Calu3 (cell line): Measurements from ENCODE around the gene PLEKHG2. TPM values are rescaled to one million over a fixed set of nuclear protein-coding genes. Genes with fewer than 3 reads are reported as not detected.

ENCODE experiments used
- BruUV-seq: library from RNA; stranded (reverse); fragments of 400-500 nt; replicated peaks from 2 replicates; lab custom pipeline; 2021; lab: Mats Ljungman, UMichigan
- CTCF ChIA-PET: fragments of 300-600 bp; sonication (Branson Sonifier 250); formaldehyde crosslinking; loops from one replicate; lab custom pipeline; 2022; ENCODE audit warnings: antibody characterized with exemption; lab: Charles Lee
- DNase-seq: peaks from one replicate; pipeline ENCODE4 v3.0.0; 2022
- H3K27ac Mint-ChIP-seq: one replicate; pipeline ENCODE4 v1.8.0; 2022; ENCODE audit warnings: mixed read lengths; ENCODE audit not compliant: unreplicated experiment
- H3K27me3 Mint-ChIP-seq: one replicate; pipeline ENCODE4 v1.8.0; 2022; ENCODE audit warnings: mixed read lengths; ENCODE audit not compliant: unreplicated experiment
- H3K36me3 Mint-ChIP-seq: one replicate; pipeline ENCODE4 v1.8.0; 2022; ENCODE audit warnings: mild to moderate bottlenecking, moderate library complexity, mixed read lengths; ENCODE audit not compliant: insufficient read depth, unreplicated experiment
- H3K4me1 Mint-ChIP-seq: one replicate; pipeline ENCODE4 v1.8.0; 2022; ENCODE audit warnings: mild to moderate bottlenecking, low read depth, mixed read lengths; ENCODE audit not compliant: unreplicated experiment
- H3K4me3 Mint-ChIP-seq: one replicate; pipeline ENCODE4 v1.8.0; 2022; ENCODE audit warnings: mild to moderate bottlenecking, low read depth, moderate library complexity, mixed read lengths; ENCODE audit not compliant: unreplicated experiment
- H3K9me3 Mint-ChIP-seq: one replicate; pipeline ENCODE4 v1.8.0; 2022; ENCODE audit warnings: low read depth, mixed read lengths; ENCODE audit not compliant: unreplicated experiment
- CTCF ChIP-seq: fragments of 200-600 bp; IDR thresholded peaks from one replicate; pipeline ENCODE4 v1.8.0; 2022; ENCODE audit warnings: antibody characterized with exemption; ENCODE audit not compliant: unreplicated experiment
- intact Hi-C: fragments of 100-400 bp; cut with micrococcal nuclease; formaldehyde crosslinking; loops from one replicate; pipeline ENCODE4 v1.10.0; 2022; ENCODE audit not compliant: unreplicated experiment
- total RNA-seq: library from RNA; stranded (reverse); gene quantifications from 2 replicates; pipeline ENCODE4 v1.2.3, GENCODE V29; 2022

PLEKHG2 gene
- total RNA-seq, 1 experiment from 2014 or later = 65.3 TPM

- TF ChIP-seq CTCF = no peak
- Mint-ChIP-seq H3K4me3 (peak overlapping the region; percentile 73), H3K9me3 (no peaks in the 10 kb centered on the region), H3K36me3 (peaks cover 86% of the 10 kb centered on the region), H3K27ac (peak overlapping the region; percentile 94), H3K4me1 (peaks cover 69% of the 10 kb centered on the region), H3K27me3 (no peaks in the 10 kb centered on the region)
- no peak for DNase-seq
- TSS peak; percentile 3 for BruUV-seq
- CTCF ChIA-PET = interaction anchor here (0.6 to 2.2 kb wide), 4 partner anchors 11 to 393 kb away, joined by 3 to 10 read pairs (median 4); partner anchors contain the start of genes PLEKHG2 and RPS16
- intact Hi-C loops = no loop called here
These were observed 11.4 kb upstream of the PLEKHG2 start for GRCh38 chr19:39401070-39401548.

- BruUV-seq = no TSS peak
- H3K4me3 Mint-ChIP-seq = peak overlapping the region; percentile 73
- peaks cover 90% of the 10 kb centered on the region for H3K36me3 Mint-ChIP-seq
- no peak for TF ChIP-seq CTCF
- no peaks in the 10 kb centered on the region for H3K9me3 Mint-ChIP-seq
- peaks cover 75% of the 10 kb centered on the region for H3K4me1 Mint-ChIP-seq
- peak overlapping the region; percentile 94 for H3K27ac Mint-ChIP-seq
- intact Hi-C loops = no loop called here
- DNase-seq = peak; percentile 56
- CTCF ChIA-PET = interaction anchor here (0.6 to 2.2 kb wide), 4 partner anchors 10 to 392 kb away, joined by 3 to 10 read pairs (median 4); partner anchors contain the start of genes PLEKHG2 and RPS16
- H3K27me3 Mint-ChIP-seq = no peaks in the 10 kb centered on the region
These were observed 10.7 kb upstream of the PLEKHG2 start for GRCh38 chr19:39401549-39402345.

- H3K9me3 Mint-ChIP-seq = no peaks in the 10 kb centered on the region
- intact Hi-C loops = no loop called here
- no peak for TF ChIP-seq CTCF
- peak overlapping the region; percentile 94 for H3K27ac Mint-ChIP-seq
- peak; percentile 88 for DNase-seq
- peaks cover 68% of the 10 kb centered on the region for H3K4me1 Mint-ChIP-seq
- H3K4me3 Mint-ChIP-seq = peak overlapping the region; percentile 73
- H3K27me3 Mint-ChIP-seq = no peaks in the 10 kb centered on the region
- CTCF ChIA-PET = interaction anchor here (1.4 to 2.2 kb wide), 2 partner anchors 9 to 33 kb away, joined by 3 to 10 read pairs; partner anchors contain the start of genes PLEKHG2 and RPS16
- H3K36me3 Mint-ChIP-seq = peaks cover 91% of the 10 kb centered on the region
- BruUV-seq = no TSS peak
These were observed 9.8 kb upstream of the PLEKHG2 start for GRCh38 chr19:39402346-39403300.
